GM23248 (cell line): ENCODE results near the gene SIK3. TPM values are rescaled to one million over a fixed set of nuclear protein-coding genes. Genes with fewer than 3 reads are reported as not detected.
"Not testable (repeated sequence)": the region's sequence is repeated elsewhere in the genome, so short reads cannot be mapped to it uniquely, and the experiment has no call there.

Source experiments
- DNase-seq: peaks from one replicate; pipeline ENCODE4 v3.0.0-alpha.2; 2015
- H2AFZ ChIP-seq: fragments of 200-600 bp; sonication (generic); 2 replicates; pipeline ENCODE4 v1.6.1; 2016; ENCODE audit warnings: antibody characterized with exemption
- H3F3A ChIP-seq: fragments of 200-600 bp; sonication (generic); 2 replicates; pipeline ENCODE4 v1.6.1; 2016; ENCODE audit warnings: mild to moderate bottlenecking, antibody characterized with exemption, mixed run types; ENCODE audit not compliant: insufficient read depth
- H3K27ac ChIP-seq: fragments of 200-600 bp; sonication (generic); 2 replicates; pipeline ENCODE4 v1.5.1; 2016; ENCODE audit warnings: mild to moderate bottlenecking
- H3K27me3 ChIP-seq: fragments of 200-600 bp; sonication (generic); replicated peaks from 2 replicates; pipeline ENCODE4 v1.6.1; 2016; ENCODE audit warnings: mild to moderate bottlenecking; ENCODE audit not compliant: insufficient read depth
- H3K36me3 ChIP-seq: fragments of 200-600 bp; sonication (generic); 2 replicates; pipeline ENCODE4 v1.6.1; 2016; ENCODE audit warnings: low read depth, mild to moderate bottlenecking
- H3K4me1 ChIP-seq: fragments of 200-600 bp; sonication (generic); 2 replicates; pipeline ENCODE4 v1.6.1; 2016; ENCODE audit warnings: mild to moderate bottlenecking; ENCODE audit not compliant: insufficient read depth
- H3K4me2 ChIP-seq: fragments of 200-600 bp; sonication (generic); one replicate; pipeline ENCODE4 v1.6.1; 2016; ENCODE audit warnings: mild to moderate bottlenecking; ENCODE audit not compliant: unreplicated experiment
- H3K4me3 ChIP-seq: fragments of 200-600 bp; sonication (generic); 2 replicates; pipeline ENCODE4 v1.5.1; 2016; ENCODE audit warnings: mild to moderate bottlenecking
- H3K79me2 ChIP-seq: fragments of 200-600 bp; sonication (generic); 2 replicates; pipeline ENCODE4 v1.6.1; 2016; ENCODE audit warnings: mild to moderate bottlenecking; ENCODE audit not compliant: insufficient read depth
- H3K9ac ChIP-seq: fragments of 200-600 bp; sonication (generic); 2 replicates; pipeline ENCODE4 v1.6.1; 2016; ENCODE audit warnings: mild to moderate bottlenecking
- H3K9me2 ChIP-seq: fragments of 200-600 bp; sonication (generic); 2 replicates; pipeline ENCODE4 v1.6.1; 2016; ENCODE audit warnings: mixed run types, mild to moderate bottlenecking, moderate library complexity; ENCODE audit not compliant: insufficient read depth
- H3K9me3 ChIP-seq: fragments of 200-600 bp; sonication (generic); one replicate; pipeline ENCODE4 v1.6.1; 2017; ENCODE audit warnings: low read depth
- H4K20me1 ChIP-seq: fragments of 200-600 bp; sonication (generic); 2 replicates; pipeline ENCODE4 v1.6.0; 2016; ENCODE audit not compliant: insufficient read depth
- EZH2 ChIP-seq: fragments of 200-600 bp; sonication (generic); IDR thresholded peaks from 2 replicates; pipeline ENCODE4 v1.6.1; 2018; ENCODE audit warnings: antibody characterized with exemption, mild to moderate bottlenecking; ENCODE audit not compliant: insufficient read depth, poor library complexity, severe bottlenecking
- EZH2phosphoT487 ChIP-seq: fragments of 200-600 bp; sonication (generic); IDR thresholded peaks from 2 replicates; pipeline ENCODE4 v1.6.1; 2018; ENCODE audit warnings: antibody characterized with exemption, moderate library complexity, mild to moderate bottlenecking, low read depth; ENCODE audit not compliant: insufficient read depth
- WGBS, 2 experiments: methylation state at CpG; one replicate each; pipeline ENCODE4 v1.1.6; 2015 to 2017; ENCODE audit warnings: low lambda C conversion rate in 2 of 2, low coverage in 1 of 2; ENCODE audit errors: missing lambda C conversion rate in 2 of 2; 5-methylcytosine and 5-hydroxymethylcytosine counted together
- in situ Hi-C: fragments of 300-500 bp; cut with MboI; formaldehyde crosslinking; loops from 2 replicates; pipeline ENCODE4 v1.15.0; 2020
- polyA plus RNA-seq: library from polyadenylated mRNA; unstranded; fragments of >200 nt; fragmentation: Nextera tagmentation; extraction: Ambion mirVana; gene quantifications from 2 replicates; pipeline ENCODE4 v1.2.1, GENCODE V29; 2016
- total RNA-seq: library from RNA; depleted of rRNA; stranded (reverse); fragments of >200 nt; shearing (Covaris generic); gene quantifications from 2 replicates; pipeline ENCODE4 v1.2.3, GENCODE V29; 2014

The SIK3 gene
- total and polyA plus RNA-seq, 2 experiments from 2014 or later: 4.2 to 15.5 TPM

GRCh38 chr11:117126223-117126965 lies 28.2 kb upstream of the SIK3 start:
- in situ Hi-C loops: no loop called here
- Histone ChIP-seq H3K4me1 (0 out of 2 replicates have a peak, but pooled peaks cover 2% of the 10 kb centered on the region), H3K9me2 (no peaks in the 10 kb centered on the region), H3K9ac (no peak overlapping the region), H3K27me3 (peaks cover 8% of the 10 kb centered on the region), H3K27ac (no peak overlapping the region), H4K20me1 (no peaks in the 10 kb centered on the region), H3K4me3 (no peak overlapping the region), H2AFZ (no peak overlapping the region), H3F3A (no peaks in the 10 kb centered on the region), H3K79me2 (no peaks in the 10 kb centered on the region), H3K4me2 (no peak overlapping the region), H3K9me3 (no peaks in the 10 kb centered on the region), H3K36me3 (no peaks in the 10 kb centered on the region)
- no peak for TF ChIP-seq EZH2
- no peak for TF ChIP-seq EZH2phosphoT487
- WGBS, 2 experiments: 71 to 74% methylated on average over 7 of the region's 7 CpGs
- no peak for DNase-seq

GRCh38 chr11:117122556-117122955 lies 24.3 kb upstream of the SIK3 start:
- H3K36me3 ChIP-seq: no peaks in the 10 kb centered on the region
- no peak overlapping the region for H3K9ac ChIP-seq
- in situ Hi-C loops: no loop called here
- no peak overlapping the region for H2AFZ ChIP-seq
- no peaks in the 10 kb centered on the region for H4K20me1 ChIP-seq
- no peaks in the 10 kb centered on the region for H3F3A ChIP-seq
- 0 out of 2 replicates have a peak, but pooled peaks cover 7% of the 10 kb centered on the region for H3K4me1 ChIP-seq
- H3K27ac ChIP-seq: no peak overlapping the region
- H3K9me3 ChIP-seq: no peaks in the 10 kb centered on the region
- no peak overlapping the region for H3K4me2 ChIP-seq
- no peak overlapping the region for H3K4me3 ChIP-seq
- TF ChIP-seq EZH2 (no peak), EZH2phosphoT487 (no peak)
- no peaks in the 10 kb centered on the region for H3K9me2 ChIP-seq
- H3K79me2 ChIP-seq: no peaks in the 10 kb centered on the region
- H3K27me3 ChIP-seq: peaks cover 8% of the 10 kb centered on the region
- 46 to 47% methylated on average over 5 of the region's 5 CpGs for WGBS, 2 experiments
- no peak for DNase-seq

- in situ Hi-C loops: no loop called here
- Histone ChIP-seq H2AFZ (no peak overlapping the region), H3K27me3 (peaks cover 5% of the 10 kb centered on the region), H3K4me3 (no peak overlapping the region), H3K4me2 (no peak overlapping the region), H3K9me3 (no peaks in the 10 kb centered on the region), H3K27ac (peak overlapping the region; percentile 40), H3K4me1 (0 out of 2 replicates have a peak, but pooled peaks cover 7% of the 10 kb centered on the region), H3F3A (no peaks in the 10 kb centered on the region), H3K9ac (no peak overlapping the region), H3K79me2 (no peaks in the 10 kb centered on the region), H3K36me3 (no peaks in the 10 kb centered on the region), H3K9me2 (no peaks in the 10 kb centered on the region), H4K20me1 (no peaks in the 10 kb centered on the region)
- no peak for TF ChIP-seq EZH2
- TF ChIP-seq EZH2phosphoT487: no peak
- peak; percentile 61 for DNase-seq
Measured at GRCh38 chr11:117121176-117121575, 22.9 kb upstream of the SIK3 start.

GRCh38 chr11:117117681-117118080 lies 19.5 kb upstream of the SIK3 start:
- no peaks in the 10 kb centered on the region for H4K20me1 ChIP-seq
- DNase-seq: no peak
- no peaks in the 10 kb centered on the region for H3K9me2 ChIP-seq
- no peaks in the 10 kb centered on the region for H3F3A ChIP-seq
- H3K27ac ChIP-seq: no peak overlapping the region
- no peak overlapping the region for H2AFZ ChIP-seq
- 0 out of 2 replicates have a peak, but pooled peaks cover 7% of the 10 kb centered on the region for H3K4me1 ChIP-seq
- TF ChIP-seq EZH2: no peak
- H3K79me2 ChIP-seq: no peaks in the 10 kb centered on the region
- in situ Hi-C loops: no loop called here
- no peak overlapping the region for H3K9ac ChIP-seq
- H3K27me3 ChIP-seq: no peaks in the 10 kb centered on the region; the same call in 1 of the 2 replicates
- no peak overlapping the region for H3K4me2 ChIP-seq
- H3K9me3 ChIP-seq: no peaks in the 10 kb centered on the region
- H3K36me3 ChIP-seq: no peaks in the 10 kb centered on the region
- H3K4me3 ChIP-seq: no peak overlapping the region

GRCh38 chr11:117112939-117113338 lies 14.7 kb upstream of the SIK3 start:
- H3K27me3 ChIP-seq, in situ Hi-C loops, H3K4me3 ChIP-seq, H3K9me2 ChIP-seq, H4K20me1 ChIP-seq, H3K36me3 ChIP-seq, H3K9ac ChIP-seq, H3K27ac ChIP-seq, H3F3A ChIP-seq, H3K9me3 ChIP-seq, H2AFZ ChIP-seq, DNase-seq, H3K4me2 ChIP-seq, H3K4me1 ChIP-seq, H3K79me2 ChIP-seq: not testable (repeated sequence)
- 25 to 58% methylated on average over 1 of the region's 1 CpG for whole genome bisulfite sequencing, 2 experiments

GRCh38 chr11:117112497-117112896 lies 14.3 kb upstream of the SIK3 start:
- H3K9me3 ChIP-seq, H3K79me2 ChIP-seq, H3K9me2 ChIP-seq, in situ Hi-C loops, H2AFZ ChIP-seq, H4K20me1 ChIP-seq, H3K36me3 ChIP-seq, H3K27me3 ChIP-seq, H3K9ac ChIP-seq, H3K4me2 ChIP-seq, DNase-seq, H3K4me1 ChIP-seq, H3K27ac ChIP-seq, H3F3A ChIP-seq, H3K4me3 ChIP-seq: not testable (repeated sequence)
- WGBS, 2 experiments: 54 to 56% methylated on average over 3 of the region's 3 CpGs
